WERI-Rb-1 (cell line): ENCODE results near the gene SUPT16H.

Source experiments
- DNase-seq: peaks from one replicate; pipeline ENCODE4 v3.0.0-alpha.2; 2020
- H3K27ac ChIP-seq: fragments of 250-450 bp; sonication (Bioruptor Pico); 2 replicates; pipeline ENCODE4 v1.5.1; 2020; ENCODE audit warnings: mild to moderate bottlenecking, moderate library complexity
- H3K27me3 ChIP-seq: fragments of 250-450 bp; sonication (Bioruptor Pico); 2 replicates; pipeline ENCODE4 v1.5.1; 2021; ENCODE audit warnings: mild to moderate bottlenecking, low read depth, moderate library complexity; ENCODE audit not compliant: insufficient read depth, severe bottlenecking
- H3K36me3 ChIP-seq: fragments of 250-450 bp; sonication (Bioruptor Pico); 2 replicates; pipeline ENCODE4 v1.5.1; 2020; ENCODE audit warnings: mild to moderate bottlenecking, moderate library complexity
- H3K4me3 ChIP-seq: 2 replicates; pipeline ENCODE4 v1.5.1; 2011; ENCODE audit warnings: low read depth, mild to moderate bottlenecking, control low read depth, low read length
- H3K9me3 ChIP-seq: fragments of 250-450 bp; sonication (Bioruptor Pico); 2 replicates; pipeline ENCODE4 v1.5.1; 2021; ENCODE audit warnings: mild to moderate bottlenecking, moderate library complexity; ENCODE audit not compliant: severe bottlenecking
- CTCF ChIP-seq: IDR thresholded peaks from 2 replicates; pipeline ENCODE4 v1.5.1; 2011; ENCODE audit warnings: low read depth, mild to moderate bottlenecking, control low read depth, inconsistent platforms, low read length

Gene SUPT16H

GRCh38 chr14:21395450-21395849, 11.6 kb upstream of the SUPT16H start:
- H3K9me3 ChIP-seq, result no peaks in the 10 kb centered on the region
- H3K4me3 ChIP-seq, result no peak overlapping the region
- H3K27ac ChIP-seq, result no peak overlapping the region
- TF ChIP-seq CTCF, result no peak
- no peaks in the 10 kb centered on the region for H3K27me3 ChIP-seq
- peaks cover 96% of the 10 kb centered on the region for H3K36me3 ChIP-seq
- no peak for DNase-seq

DNA sequence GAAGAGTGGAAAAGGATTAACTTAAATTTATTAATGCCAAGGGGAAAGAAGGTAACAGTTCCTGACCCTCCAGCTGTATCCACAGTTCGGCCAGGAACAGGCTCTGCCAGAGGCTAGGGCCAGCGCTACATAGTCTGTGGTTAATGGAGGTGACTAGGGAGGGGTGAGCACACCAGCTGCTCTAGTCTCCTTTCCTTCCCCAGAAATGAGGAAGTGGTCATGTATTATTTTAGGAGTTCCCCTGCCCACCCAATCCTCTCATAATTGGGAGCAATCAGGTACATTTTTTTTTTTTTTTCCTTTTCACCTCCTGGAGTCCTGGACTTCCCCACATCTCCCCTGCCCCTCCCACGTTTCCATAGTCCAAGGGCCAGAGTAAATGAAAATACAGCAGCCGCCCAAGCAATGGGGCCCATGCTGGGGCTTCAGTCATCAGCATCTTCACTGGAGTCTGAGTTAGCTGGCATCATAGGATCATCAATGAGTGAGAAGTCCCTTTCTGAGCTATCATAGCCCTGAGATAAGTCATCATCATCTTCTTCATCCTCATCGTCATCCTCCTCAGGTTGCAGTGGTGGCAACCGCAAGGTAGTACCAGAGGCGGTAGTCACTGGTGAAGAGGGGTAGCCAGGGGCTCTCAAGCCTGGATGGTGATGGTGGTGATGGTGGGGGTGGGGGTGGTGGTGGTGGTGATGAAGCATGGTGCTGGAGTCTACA, 1.5 kb upstream of the SUPT16H start:
- peak overlapping the region; percentile 95; the same call in 1 of the 2 replicates for H3K27ac ChIP-seq
- peaks cover 69% of the 10 kb centered on the region for H3K36me3 ChIP-seq
- no peak overlapping the region for H3K4me3 ChIP-seq
- H3K27me3 ChIP-seq, result no peaks in the 10 kb centered on the region
- H3K9me3 ChIP-seq, result no peaks in the 10 kb centered on the region
- no peak for TF ChIP-seq CTCF
- no peak for DNase-seq

- DNase-seq, result no peak
- Histone ChIP-seq H3K27ac (peak overlapping the region; percentile 95), H3K4me3 (peak overlapping the region; percentile 95), H3K9me3 (no peaks in the 10 kb centered on the region), H3K36me3 (peaks cover 65% of the 10 kb centered on the region), H3K27me3 (no peaks in the 10 kb centered on the region)
- no peak for TF ChIP-seq CTCF
Observed at GRCh38 chr14:21384494-21384851, 654 bp upstream of the SUPT16H start.

DNA sequence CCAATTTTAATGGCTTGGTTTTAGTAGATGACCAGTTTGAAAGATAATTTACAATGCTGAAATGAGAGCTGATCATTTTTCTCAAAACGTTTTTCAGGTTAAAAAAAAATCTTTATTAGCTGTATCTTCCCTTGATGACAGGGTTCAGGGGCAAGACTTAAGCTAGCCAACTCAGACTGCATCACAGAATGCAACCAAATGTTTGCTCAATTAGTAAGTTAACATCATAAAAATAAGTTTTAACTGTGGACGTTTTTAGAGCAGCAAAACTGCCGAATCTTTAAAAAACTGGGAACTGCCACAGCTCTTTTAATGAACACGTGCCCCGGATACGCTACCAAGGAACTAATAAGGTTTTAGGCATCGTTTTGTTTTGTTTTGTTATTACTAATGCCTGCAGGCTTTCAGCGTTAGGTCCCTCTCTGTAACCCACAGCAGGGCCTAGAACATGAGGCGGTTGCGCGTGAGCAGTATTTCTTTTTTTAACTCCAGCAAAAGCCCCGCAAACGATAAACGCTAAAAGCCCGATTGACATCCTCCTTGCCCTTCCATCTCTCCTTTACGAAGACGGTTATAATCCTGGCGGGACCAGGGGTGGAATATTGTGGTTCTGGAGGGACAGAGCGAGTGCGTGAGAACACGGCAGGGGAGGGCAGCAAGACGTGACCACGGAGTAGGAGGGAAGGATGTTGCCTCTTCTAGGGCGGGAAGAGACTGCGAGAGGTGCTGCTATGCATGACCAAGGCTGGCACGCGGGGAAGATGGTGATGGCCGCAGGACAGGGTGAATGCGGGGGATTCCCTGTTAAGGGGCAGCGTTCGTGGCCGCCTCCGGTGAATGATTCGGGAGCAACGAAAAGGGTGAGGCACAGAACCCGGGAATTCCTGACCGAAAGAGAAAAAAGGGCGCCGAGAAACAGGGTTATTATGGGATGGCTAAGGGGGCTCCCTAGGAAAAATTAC, 652 bp downstream of the SUPT16H start:
- TF ChIP-seq CTCF, result no peak
- peaks cover 64% of the 10 kb centered on the region for H3K36me3 ChIP-seq
- DNase-seq, result peak; percentile 54
- no peaks in the 10 kb centered on the region for H3K9me3 ChIP-seq
- peak overlapping the region; percentile 95 for H3K27ac ChIP-seq
- peak overlapping the region; percentile 95 for H3K4me3 ChIP-seq
- no peaks in the 10 kb centered on the region for H3K27me3 ChIP-seq

DNA sequence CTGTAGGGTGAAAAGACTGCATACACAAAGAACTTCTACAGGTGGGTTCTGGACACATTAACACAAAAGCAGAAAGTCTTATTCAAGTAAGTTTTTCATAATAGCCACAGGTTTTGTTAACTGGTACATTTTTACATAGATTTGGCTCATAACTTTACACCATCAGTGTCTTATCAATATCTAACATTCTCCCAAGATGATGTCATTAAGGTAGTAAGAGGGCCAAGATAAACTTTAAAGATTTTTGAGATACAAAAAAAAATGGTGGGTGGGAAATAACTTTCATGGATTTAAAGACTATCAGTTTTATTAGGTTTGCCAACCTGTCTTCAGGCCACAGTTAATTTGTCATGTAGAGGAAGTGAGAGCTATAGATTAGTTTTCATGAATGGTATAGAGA, 1.7 kb downstream of the SUPT16H start:
- DNase-seq, result no peak
- TF ChIP-seq CTCF, result no peak
- Histone ChIP-seq H3K9me3 (no peaks in the 10 kb centered on the region), H3K4me3 (peak overlapping the region; percentile 95; the same call in 1 of the 2 replicates), H3K27me3 (no peaks in the 10 kb centered on the region), H3K27ac (peak overlapping the region; percentile 95), H3K36me3 (peaks cover 69% of the 10 kb centered on the region)
